Astrocyte of the spinal cord (primary cell): ENCODE results near the gene CASKIN2.

Experiments
- DNase-seq: peaks from one replicate; pipeline ENCODE4 v3.0.0; 2011; ENCODE audit warnings: low read depth, low spot score
- H3K4me3 ChIP-seq: 2 replicates; pipeline ENCODE4 v1.5.1; 2011; ENCODE audit warnings: low read depth, mild to moderate bottlenecking, low read length, moderate library complexity
- in situ Hi-C: cut with HindIII; loops from 2 replicates; pipeline ENCODE4 v1.10.0; 2017; ENCODE audit warnings: low sequenced_read_pairs
- TF ChIP-seq, protein P1 (sequence below): IDR thresholded peaks from 2 replicates; pipeline ENCODE4 v1.5.1; 2012; ENCODE audit warnings: low read depth, mild to moderate bottlenecking, low read length, inconsistent platforms

CASKIN2 gene

DNA sequence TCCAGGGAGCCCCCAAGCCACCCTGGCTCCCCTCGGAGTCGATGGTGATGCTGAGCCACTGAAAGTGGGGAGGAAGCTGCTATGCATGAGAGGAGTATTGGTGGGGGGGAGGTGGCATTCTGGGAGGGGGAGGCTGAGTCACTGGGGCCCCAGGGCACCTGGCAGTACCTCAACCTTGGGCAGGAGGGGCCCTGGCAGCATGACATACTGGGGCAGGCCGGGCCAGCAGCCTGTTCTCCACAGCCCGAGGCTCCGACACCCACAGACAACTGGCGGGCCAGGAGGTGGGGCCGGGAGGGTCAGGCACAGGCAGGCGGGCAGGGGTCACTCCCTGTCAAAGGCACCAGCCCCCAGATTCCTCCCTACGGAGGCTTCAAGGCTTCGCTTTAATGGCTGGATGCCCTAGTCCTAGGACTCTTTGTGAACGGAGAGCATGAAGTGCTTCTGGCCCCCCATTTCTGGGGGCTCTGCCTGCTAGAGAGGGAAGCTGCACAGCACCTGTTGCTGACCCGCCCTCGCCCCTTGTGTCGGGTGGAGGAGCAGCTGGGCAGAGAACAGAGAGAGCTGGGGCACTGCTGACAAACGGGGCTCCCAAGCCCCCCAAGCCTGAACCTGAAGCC, 928 bp downstream of the CASKIN2 start:
- DNase-seq, result no peak
- in situ Hi-C loops, result no loop called here
- peak overlapping the region; percentile 72 for H3K4me3 ChIP-seq
- TF ChIP-seq, protein P1, sequence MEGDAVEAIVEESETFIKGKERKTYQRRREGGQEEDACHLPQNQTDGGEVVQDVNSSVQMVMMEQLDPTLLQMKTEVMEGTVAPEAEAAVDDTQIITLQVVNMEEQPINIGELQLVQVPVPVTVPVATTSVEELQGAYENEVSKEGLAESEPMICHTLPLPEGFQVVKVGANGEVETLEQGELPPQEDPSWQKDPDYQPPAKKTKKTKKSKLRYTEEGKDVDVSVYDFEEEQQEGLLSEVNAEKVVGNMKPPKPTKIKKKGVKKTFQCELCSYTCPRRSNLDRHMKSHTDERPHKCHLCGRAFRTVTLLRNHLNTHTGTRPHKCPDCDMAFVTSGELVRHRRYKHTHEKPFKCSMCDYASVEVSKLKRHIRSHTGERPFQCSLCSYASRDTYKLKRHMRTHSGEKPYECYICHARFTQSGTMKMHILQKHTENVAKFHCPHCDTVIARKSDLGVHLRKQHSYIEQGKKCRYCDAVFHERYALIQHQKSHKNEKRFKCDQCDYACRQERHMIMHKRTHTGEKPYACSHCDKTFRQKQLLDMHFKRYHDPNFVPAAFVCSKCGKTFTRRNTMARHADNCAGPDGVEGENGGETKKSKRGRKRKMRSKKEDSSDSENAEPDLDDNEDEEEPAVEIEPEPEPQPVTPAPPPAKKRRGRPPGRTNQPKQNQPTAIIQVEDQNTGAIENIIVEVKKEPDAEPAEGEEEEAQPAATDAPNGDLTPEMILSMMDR, result no peak

DNA sequence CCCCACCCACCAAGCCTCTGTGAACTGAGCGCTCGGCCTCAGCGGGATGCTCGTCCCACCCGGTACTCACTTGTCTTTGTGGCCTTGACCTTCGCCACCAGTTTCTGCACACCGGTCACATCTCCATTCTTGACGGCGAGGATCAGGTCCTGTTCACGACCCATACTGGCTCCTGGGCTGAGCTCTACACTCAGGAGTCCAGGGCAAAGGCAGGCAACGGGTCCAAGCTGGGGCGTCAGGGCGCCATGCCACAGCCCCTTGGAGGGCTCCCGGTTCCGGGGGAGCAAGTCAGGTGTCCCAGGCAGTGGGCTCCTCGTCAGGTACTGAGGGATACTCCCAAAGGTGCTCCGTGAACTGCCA, 1.7 kb downstream of the CASKIN2 start:
- in situ Hi-C loops, result no loop called here
- H3K4me3 ChIP-seq, result peak overlapping the region; percentile 72
- TF ChIP-seq, protein P1, result no peak
- DNase-seq, result no peak

DNA sequence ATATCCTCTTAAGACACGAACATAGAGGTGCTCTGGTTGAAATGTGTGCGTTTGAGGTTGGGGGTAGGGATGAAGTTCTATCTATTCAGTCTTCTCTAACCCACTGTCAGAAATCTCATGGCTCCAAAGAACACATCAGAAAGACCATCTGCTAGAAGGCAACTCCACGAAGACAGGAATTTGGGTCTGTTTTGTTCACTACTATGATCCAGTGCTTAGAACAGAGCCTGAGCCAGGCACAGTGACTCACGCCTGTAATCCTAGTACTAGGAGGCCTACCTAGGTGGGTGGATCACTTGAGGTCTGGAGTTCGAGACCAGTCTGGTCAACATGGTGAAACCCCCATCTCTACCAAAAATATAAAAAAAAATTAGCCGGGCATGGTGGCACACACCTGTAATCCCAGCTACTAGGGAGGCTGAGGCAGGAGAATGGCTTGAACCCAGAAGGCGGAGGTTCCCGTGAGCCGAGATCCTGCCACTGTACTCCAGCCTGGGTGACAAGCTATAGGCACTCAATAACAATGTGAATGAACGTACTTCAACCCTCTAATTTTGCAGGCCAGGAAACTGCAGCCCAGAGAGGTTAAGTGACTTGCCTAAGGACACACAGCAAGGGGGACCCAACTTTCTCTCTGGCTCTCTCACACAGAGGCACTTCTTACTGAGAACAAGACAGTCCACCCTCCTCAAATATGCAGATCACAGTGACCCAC, 2.3 kb downstream of the CASKIN2 start:
- no peak for DNase-seq
- H3K4me3 ChIP-seq, result no peak overlapping the region
- TF ChIP-seq, protein P1, result no peak
- in situ Hi-C loops, result no loop called here

DNA sequence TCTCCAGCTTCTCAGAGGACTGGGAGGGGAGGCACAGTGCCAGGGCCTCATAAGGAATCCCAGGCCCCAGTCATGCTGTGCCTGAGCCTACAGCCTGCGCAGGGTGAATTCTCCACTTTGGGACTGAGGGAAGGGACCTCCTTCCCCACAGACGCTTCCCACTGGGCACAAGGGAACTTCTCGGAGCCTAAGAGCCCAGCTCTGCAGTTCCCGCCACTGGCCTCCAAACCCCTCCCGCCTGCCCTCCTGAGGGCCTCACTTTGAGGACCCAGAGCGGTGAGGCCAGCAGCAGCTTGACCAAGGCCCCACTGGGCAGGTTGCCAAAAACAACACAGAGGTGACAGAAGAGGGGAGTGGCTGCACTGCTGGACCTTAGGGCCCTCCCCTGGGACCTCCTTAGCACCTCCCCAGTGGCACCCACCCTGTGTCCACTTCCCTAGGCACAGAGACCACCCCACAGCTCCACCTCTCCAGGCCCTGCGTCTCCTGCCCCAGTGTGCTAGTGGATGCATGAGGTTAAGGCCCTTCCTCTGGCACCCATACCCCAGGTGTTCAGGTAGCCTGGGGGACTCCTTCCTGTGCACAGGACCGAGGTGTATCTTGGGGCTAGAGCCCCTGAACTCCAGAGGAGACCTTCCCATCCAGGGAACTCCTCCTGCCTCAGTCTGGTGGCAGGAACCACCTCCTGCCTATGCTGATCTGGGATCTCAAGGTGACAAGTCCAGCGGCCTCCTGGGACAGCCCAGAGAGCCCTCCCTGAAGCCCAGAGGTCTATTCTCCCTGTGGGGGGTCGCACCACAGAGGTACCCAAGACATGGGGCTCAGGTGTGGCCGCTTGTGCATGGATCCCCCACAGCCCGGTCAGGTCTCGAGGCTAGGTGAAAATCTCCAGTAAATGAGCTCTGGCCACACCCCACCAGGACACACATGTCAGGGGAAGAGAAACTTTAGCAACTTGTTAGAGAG, 3.4 kb downstream of the CASKIN2 start:
- TF ChIP-seq, protein P1, result no peak
- in situ Hi-C loops, result no loop called here
- H3K4me3 ChIP-seq, result no peak overlapping the region
- DNase-seq, result no peak

DNA sequence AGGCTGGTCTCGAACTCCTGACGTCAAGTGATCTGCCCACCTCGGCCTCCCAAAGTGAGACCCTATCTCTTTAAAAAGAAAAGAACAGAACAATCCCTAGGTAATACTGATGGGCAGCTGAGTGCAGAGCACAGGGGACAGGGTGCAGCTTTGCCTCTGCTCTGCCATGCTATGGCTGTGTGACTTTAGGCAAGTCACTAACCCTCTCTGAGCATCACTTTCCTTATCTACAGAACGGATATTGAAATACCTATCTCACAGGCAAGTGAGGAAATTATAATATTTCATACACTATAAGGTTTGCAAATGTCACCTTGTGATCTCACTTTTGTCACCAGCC, 4.1 kb downstream of the CASKIN2 start:
- in situ Hi-C loops, result no loop called here
- TF ChIP-seq, protein P1, result no peak
- no peak for DNase-seq

DNA sequence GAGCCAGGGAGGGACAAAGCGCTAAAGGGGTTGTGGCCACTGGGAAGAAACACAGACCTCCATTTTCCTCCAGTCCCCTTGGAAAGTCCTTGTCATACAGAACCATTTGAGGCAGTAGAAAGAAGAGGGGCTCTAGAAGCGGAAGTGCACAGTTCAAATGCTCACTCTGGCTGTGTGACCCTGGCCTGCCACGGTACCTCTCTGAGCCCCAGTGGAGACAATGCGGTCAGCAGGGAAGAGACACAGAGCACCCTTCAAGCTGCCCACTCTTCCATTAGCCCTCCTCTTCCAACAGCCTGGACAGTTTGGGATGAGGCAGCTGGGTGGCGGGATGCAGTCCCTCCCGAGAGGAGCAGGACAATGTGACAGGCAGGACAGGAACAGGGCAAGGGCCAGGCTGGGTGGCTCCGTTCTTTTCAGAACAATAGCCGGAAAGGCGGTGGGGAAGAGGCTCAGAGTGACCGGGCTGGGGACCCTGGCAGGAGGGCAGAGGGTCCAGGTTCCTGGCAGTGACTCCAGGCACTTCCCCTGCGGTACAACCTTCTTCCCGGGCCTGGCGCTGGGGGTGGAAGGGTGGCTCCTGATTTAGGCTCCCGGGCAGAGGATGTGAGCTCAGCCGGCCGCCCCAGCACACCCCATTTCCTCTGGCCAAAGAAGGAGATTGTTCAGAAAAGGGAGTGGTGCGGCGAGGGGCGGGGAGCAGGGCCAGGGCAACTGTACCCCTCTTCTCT, 5.6 kb downstream of the CASKIN2 start:
- in situ Hi-C loops, result no loop called here
- TF ChIP-seq, protein P1, result no peak
- DNase-seq, result no peak

More for the DNA sequence above, 4.1 kb downstream of the CASKIN2 start:
- no peak overlapping the region for H3K4me3 ChIP-seq

More for the DNA sequence above, 5.6 kb downstream of the CASKIN2 start:
- H3K4me3 ChIP-seq, result no peak overlapping the region
